IMR-90 (cell line): ENCODE data around the gene RPL35. TPM values are rescaled to one million over a fixed set of nuclear protein-coding genes. Genes with fewer than 3 reads are reported as not detected.

Experiments
- ATAC-seq: fragments of 200-7000 bp; cut with Tn5 transposase; 2 replicates; pipeline ENCODE4 v1.9.1; 2020; ENCODE audit warnings: low read depth, mild to moderate bottlenecking, moderate library complexity
- BruUV-seq: library from RNA; stranded (reverse); fragments of 400-500 nt; replicated peaks from 2 replicates; lab custom pipeline; 2021; lab: Mats Ljungman, UMichigan
- CTCF ChIA-PET: fragments of 300-600 bp; formaldehyde crosslinking; extraction: SDS; loops from one replicate; lab custom pipeline; 2021; ENCODE audit warnings: antibody characterized with exemption; lab: Yijun Ruan, JAX
- POLR2A ChIA-PET: fragments of 300-600 bp; sonication (Branson Sonifier 250); formaldehyde crosslinking; loops from one replicate; lab custom pipeline; 2022; ENCODE audit warnings: antibody characterized with exemption; ENCODE audit not compliant: unreplicated experiment; lab: Charles Lee
- DNase-seq: peaks from one replicate; pipeline ENCODE4 v3.0.0; 2013
- H2AFZ ChIP-seq: replicated peaks from 2 replicates; pipeline ENCODE3; 2013; ENCODE audit warnings: low read length, mild to moderate bottlenecking; ENCODE audit not compliant: poor library complexity
- H2AK5ac ChIP-seq: 2 replicates; pipeline ENCODE4 v1.6.1; 2013; ENCODE audit warnings: low read depth, low read length, inconsistent platforms
- H2AK9ac ChIP-seq: replicated peaks from 2 replicates; pipeline ENCODE3; 2013; ENCODE audit warnings: mild to moderate bottlenecking, low read depth, low read length, moderate library complexity; ENCODE audit not compliant: poor library complexity
- H2BK120ac ChIP-seq: 2 replicates; pipeline ENCODE4 v1.6.1; 2013; ENCODE audit warnings: low read depth, low read length, inconsistent platforms
- H2BK15ac ChIP-seq: 3 replicates; pipeline ENCODE4 v1.6.1; 2013; ENCODE audit warnings: low read depth, low read length, inconsistent platforms
- H2BK20ac ChIP-seq: 2 replicates; pipeline ENCODE4 v1.6.1; 2013; ENCODE audit warnings: low read depth, mild to moderate bottlenecking, inconsistent platforms, low read length, moderate library complexity
- H2BK5ac ChIP-seq: 2 replicates; pipeline ENCODE4 v1.6.1; 2013; ENCODE audit warnings: mild to moderate bottlenecking, low read depth, low read length, inconsistent platforms; ENCODE audit not compliant: poor library complexity, severe bottlenecking
- H3K14ac ChIP-seq: replicated peaks from 2 replicates; pipeline ENCODE4 v1.6.1; 2013; ENCODE audit warnings: low read depth, low read length, inconsistent platforms
- H3K18ac ChIP-seq: 2 replicates; pipeline ENCODE4 v1.6.1; 2013; ENCODE audit warnings: low read depth, low read length, control low read depth
- H3K23ac ChIP-seq: 2 replicates; pipeline ENCODE4 v1.6.1; 2013; ENCODE audit warnings: low read depth, low read length, inconsistent platforms
- H3K27ac ChIP-seq: 2 replicates; pipeline ENCODE4 v1.5.1; 2013; ENCODE audit warnings: mild to moderate bottlenecking, control low read depth, low read length; ENCODE audit not compliant: insufficient read depth
- H3K27me3 ChIP-seq: 2 replicates; pipeline ENCODE4 v1.6.1; 2013; ENCODE audit warnings: low read length; ENCODE audit not compliant: control insufficient read depth, insufficient read depth
- H3K36me3 ChIP-seq: 2 replicates; pipeline ENCODE4 v1.6.1; 2013; ENCODE audit warnings: low read length, mixed read lengths; ENCODE audit not compliant: control insufficient read depth, insufficient read depth
- H3K4ac ChIP-seq: 2 replicates; pipeline ENCODE4 v1.6.1; 2013; ENCODE audit warnings: low read depth, low read length, inconsistent platforms
- H3K4me1 ChIP-seq: 2 replicates; pipeline ENCODE4 v1.6.1; 2013; ENCODE audit warnings: low read length, mixed read lengths; ENCODE audit not compliant: control insufficient read depth, insufficient read depth
- H3K4me2 ChIP-seq: 2 replicates; pipeline ENCODE4 v1.6.1; 2013; ENCODE audit warnings: low read depth, mild to moderate bottlenecking, control low read depth, low read length, moderate library complexity
- H3K4me3 ChIP-seq: 2 replicates; pipeline ENCODE4 v1.5.1; 2013; ENCODE audit warnings: low read depth, mild to moderate bottlenecking, control low read depth, low read length, moderate library complexity; ENCODE audit not compliant: insufficient read depth
- H3K56ac ChIP-seq: 2 replicates; pipeline ENCODE4 v1.6.1; 2013; ENCODE audit warnings: low read length, inconsistent platforms; ENCODE audit not compliant: insufficient read depth; ENCODE audit errors: extremely low read depth
- H3K79me1 ChIP-seq, 2 experiments: 2 replicates each; pipeline ENCODE4 v1.6.1; 2013; ENCODE audit warnings: low read length in 2 of 2, inconsistent platforms in 1 of 2, low read depth in 1 of 2
- H3K9ac ChIP-seq: 2 replicates; pipeline ENCODE4 v1.6.1; 2013; ENCODE audit warnings: low read depth, low read length, control low read depth
- H3K9me1 ChIP-seq: 2 replicates; pipeline ENCODE4 v1.6.1; 2013; ENCODE audit warnings: low read length, inconsistent platforms; ENCODE audit not compliant: insufficient read depth
- H3K9me3 ChIP-seq: 2 replicates; pipeline ENCODE4 v1.6.1; 2013; ENCODE audit warnings: low read length; ENCODE audit not compliant: control insufficient read depth, insufficient read depth
- H4K20me1 ChIP-seq: 2 replicates; pipeline ENCODE4 v1.6.1; 2013; ENCODE audit warnings: low read length, inconsistent platforms; ENCODE audit not compliant: insufficient read depth
- H4K5ac ChIP-seq: 2 replicates; pipeline ENCODE4 v1.6.1; 2013; ENCODE audit warnings: mild to moderate bottlenecking, low read depth, low read length, control low read depth
- H4K8ac ChIP-seq, 2 experiments: 2 replicates each; pipeline ENCODE4 v1.6.1; 2013; ENCODE audit warnings: low read depth in 2 of 2, low read length in 2 of 2, control low read depth in 1 of 2, inconsistent platforms in 1 of 2
- H4K91ac ChIP-seq: 2 replicates; pipeline ENCODE4 v1.6.1; 2013; ENCODE audit warnings: low read depth, low read length, inconsistent platforms; ENCODE audit not compliant: insufficient read depth
- CEBPB ChIP-seq: IDR thresholded peaks from 2 replicates; pipeline ENCODE4 v1.6.1; 2012; ENCODE audit warnings: low read depth, low read length, improper control_type of control experiment
- CTCF ChIP-seq: conservative IDR thresholded peaks from 2 replicates; pipeline ENCODE4 v1.5.1; 2012; ENCODE audit warnings: mild to moderate bottlenecking, low read depth, low read length, improper control_type of control experiment
- ELK1 ChIP-seq: fragments of 150-350 bp; IDR thresholded peaks from 2 replicates; pipeline ENCODE4 v1.6.1; 2016; ENCODE audit warnings: low read depth, mild to moderate bottlenecking, low read length, moderate library complexity, borderline replicate concordance
- MAFK ChIP-seq: IDR thresholded peaks from 2 replicates; pipeline ENCODE4 v1.6.1; 2012; ENCODE audit warnings: low read depth, low read length, improper control_type of control experiment
- MXI1 ChIP-seq: IDR thresholded peaks from 2 replicates; pipeline ENCODE4 v1.6.1; 2012; ENCODE audit warnings: low read depth, mild to moderate bottlenecking, low read length, moderate library complexity, borderline replicate concordance
- NFE2L2 ChIP-seq: fragments of 150-350 bp; IDR thresholded peaks from 2 replicates; pipeline ENCODE4 v1.6.1; 2016; ENCODE audit warnings: low read depth, mild to moderate bottlenecking, low read length
- POLR2A ChIP-seq: IDR thresholded peaks from 2 replicates; pipeline ENCODE4 v1.6.1; 2012; ENCODE audit warnings: mild to moderate bottlenecking, low read depth, low read length
- RAD21 ChIP-seq: IDR thresholded peaks from 2 replicates; pipeline ENCODE4 v1.6.1; 2012; ENCODE audit warnings: low read length, improper control_type of control experiment
- RCOR1 ChIP-seq: IDR thresholded peaks from 2 replicates; pipeline ENCODE4 v1.6.1; 2012; ENCODE audit warnings: mild to moderate bottlenecking, low read length, improper control_type of control experiment; ENCODE audit not compliant: insufficient replicate concordance
- RFX5 ChIP-seq: IDR thresholded peaks from 2 replicates; pipeline ENCODE4 v1.8.0; 2012; ENCODE audit warnings: low read depth, mild to moderate bottlenecking, low read length, moderate library complexity
- SMC3 ChIP-seq: fragments of 150-350 bp; IDR thresholded peaks from 2 replicates; pipeline ENCODE4 v1.6.1; 2016; ENCODE audit warnings: low read depth, mild to moderate bottlenecking, antibody characterized with exemption, low read length, moderate library complexity
- USF2 ChIP-seq: fragments of 150-350 bp; IDR thresholded peaks from 2 replicates; pipeline ENCODE4 v1.6.1; 2017; ENCODE audit warnings: mild to moderate bottlenecking, antibody characterized with exemption, low read length, low read depth
- WGBS, 2 experiments: methylation state at CpG; one replicate each; pipeline versions ENCODE4 v1.1.5 to v1.1.7; 2013; ENCODE audit warnings: missing lambda C conversion rate in 2 of 2; ENCODE audit not compliant: insufficient read length in 1 of 2; ENCODE audit errors: extremely low coverage in 2 of 2; 5-methylcytosine and 5-hydroxymethylcytosine counted together
- dilution Hi-C: fragments of 300-500 bp; cut with HindIII; formaldehyde crosslinking; loops from one replicate; pipeline ENCODE4 v1.14.3; 2018; ENCODE audit warnings: low sequenced_read_pairs; ENCODE audit not compliant: unreplicated experiment
- in situ Hi-C: fragments of 300-500 bp; cut with MboI; formaldehyde crosslinking; loops from 3 replicates; pipeline ENCODE4 v1.14.3; 2019; ENCODE audit warnings: low sequenced_read_pairs, inconsistent platforms, mixed read lengths
- intact Hi-C: fragments of 100-400 bp; cut with micrococcal nuclease; formaldehyde crosslinking; loops from 2 replicates; pipeline ENCODE4 v1.10.0; 2022
- polyA plus RNA-seq, 3 experiments: library from polyadenylated mRNA; depleted of rRNA; stranded (reverse); fragments of >200 nt; gene quantifications; 2 replicates each; pipeline ENCODE4 v1.2.3, GENCODE V29; 2012; ENCODE audit warnings: low replicate concordance in 1 of 3
- total RNA-seq: library from RNA; depleted of rRNA; stranded (reverse); fragments of >200 nt; gene quantifications from 2 replicates; pipeline ENCODE4 v1.2.3, GENCODE V29; 2012

RPL35 gene
- total and polyA plus RNA-seq, 2 of the 4 experiments (the other 2 are of a cell fraction): 881 to 1,650 TPM

- Histone ChIP-seq H3K27me3 (no peaks in the 10 kb centered on the region), H3K18ac (no peak within 1 kb of the TSS), H2AK5ac (peak within 1 kb of the TSS; percentile 74; the same call in 1 of the 2 replicates), H4K5ac (no peak within 1 kb of the TSS), H3K14ac (peak within 1 kb of the TSS; percentile 69; the same call in 1 of the 2 replicates), H3K4me2 (peak within 1 kb of the TSS; percentile 94), H3K4ac (peak within 1 kb of the TSS; percentile 67), H2BK120ac (peak within 1 kb of the TSS; percentile 63), H3K36me3 (peaks cover 17% of the 10 kb centered on the region), H3K9ac (peak within 1 kb of the TSS; percentile 22; the same call in 1 of the 2 replicates), H2AK9ac (peak within 1 kb of the TSS; percentile 96), H2BK20ac (peak within 1 kb of the TSS; percentile 69; the same call in 1 of the 2 replicates), H3K4me1 (no peaks in the 10 kb centered on the region), H4K91ac (peak within 1 kb of the TSS; percentile 50; the same call in 1 of the 2 replicates), H4K8ac (peak within 1 kb of the TSS in 1 of 2 experiments; percentile 64; a peak in 1 of 4 replicates), H3K23ac (0 out of 2 replicates have a peak within 1 kb of the TSS, but pooled peaks have one; percentile 44), H3K56ac (no peak within 1 kb of the TSS), H3K9me1 (no peaks in the 10 kb centered on the region), H3K27ac (no peak within 1 kb of the TSS; the same call in 1 of the 2 replicates), H4K20me1 (peaks cover 24% of the 10 kb centered on the region), H2BK15ac (peak within 1 kb of the TSS; percentile 40; the same call in 1 of the 3 replicates), H3K79me1 (peaks cover 0 to 6% of the 10 kb centered on the region in 2 experiments; a peak in 2 of 4 replicates), H2BK5ac (no peak within 1 kb of the TSS), H2AFZ (peak within 1 kb of the TSS; percentile 100), H3K9me3 (no peaks in the 10 kb centered on the region), H3K4me3 (peak within 1 kb of the TSS; percentile 43)
- dilution Hi-C loops (no loop called here), intact Hi-C loops (loop anchor here (1.0 to 10.0 kb wide), 4 partner anchors 40 to 238 kb away; no protein-coding TSS in a partner anchor), in situ Hi-C loops (loop anchor here (5.0 kb wide), 1 partner anchor 81 kb away; the partner anchor contains the start of gene NR6A1)
- CTCF ChIA-PET: interaction anchor here (0.6 to 5.7 kb wide), 18 partner anchors 9 to 1465 kb away, joined by 3 to 165 read pairs (median 4); partner anchors contain the start of genes ARPC5L, NR6A1, OLFML2A and RPL35
- BruUV-seq: no TSS peak
- POLR2A ChIA-PET: interaction anchor here (0.7 to 0.8 kb wide), 2 partner anchors 10 to 76 kb away, joined by 4 to 5 read pairs; partner anchors contain the start of gene OLFML2A
- DNase-seq: peak; percentile 66
- 2% methylated on average over 26 of the region's 51 CpGs; no CpG with 5 or more reads in 1 of the 2 experiments for WGBS, 2 experiments
- peak; percentile 88 for ATAC-seq
- TF ChIP-seq MAFK (no peak), MXI1 (peak; percentile 72; the same call in 1 of the 2 replicates), RAD21 (peak; percentile 87), CEBPB (no peak), SMC3 (peak; percentile 87), USF2 (no peak), ELK1 (no peak), POLR2A (peak; percentile 55; the same call in 1 of the 2 replicates), NFE2L2 (no peak), RFX5 (peak; percentile 27; the same call in 1 of the 2 replicates), RCOR1 (no peak), CTCF (peak; percentile 84)
Observed at GRCh38 chr9:124852829-124853531, 8.8 kb downstream of the RPL35 start, which contains the start of gene WDR38. Gene WDR38, plus strand, starts transcription at chr9:124853460. Its CDS starts 72 bp downstream, at chr9:124853532.
